Adipocyte (in vitro differentiated cells): Measurements from ENCODE around the gene PCDHB3.
"Not testable (repeated sequence)": the region's sequence is repeated elsewhere in the genome, so short reads cannot be mapped to it uniquely, and the experiment has no call there.

Source experiments
- DNase-seq: peaks from one replicate; pipeline ENCODE4 v3.0.0-alpha.2; 2015; ENCODE audit warnings: low read depth
- H3K27me3 ChIP-seq: replicated peaks from 2 replicates; pipeline ENCODE4 v1.7.0; 2013; ENCODE audit warnings: mild to moderate bottlenecking, low read length, moderate library complexity; ENCODE audit not compliant: control insufficient read depth, insufficient read depth
- H3K36me3 ChIP-seq: 2 replicates; pipeline ENCODE4 v1.7.0; 2013; ENCODE audit warnings: low read length, mild to moderate bottlenecking, moderate library complexity; ENCODE audit not compliant: control insufficient read depth, insufficient read depth, severe bottlenecking
- H3K4me1 ChIP-seq: 2 replicates; pipeline ENCODE4 v1.7.0; 2013; ENCODE audit warnings: mild to moderate bottlenecking, low read length, moderate library complexity; ENCODE audit not compliant: control insufficient read depth, insufficient read depth
- H3K4me3 ChIP-seq: 2 replicates; pipeline ENCODE4 v1.7.0; 2013; ENCODE audit warnings: mild to moderate bottlenecking, low read length, moderate library complexity
- H3K9ac ChIP-seq: 2 replicates; pipeline ENCODE4 v1.7.0; 2013; ENCODE audit warnings: mild to moderate bottlenecking, low read length, moderate library complexity
- H3K9me3 ChIP-seq: 2 replicates; pipeline ENCODE4 v1.7.0; 2013; ENCODE audit warnings: mild to moderate bottlenecking, low read length, moderate library complexity; ENCODE audit not compliant: control insufficient read depth

PCDHB3 gene

DNA sequence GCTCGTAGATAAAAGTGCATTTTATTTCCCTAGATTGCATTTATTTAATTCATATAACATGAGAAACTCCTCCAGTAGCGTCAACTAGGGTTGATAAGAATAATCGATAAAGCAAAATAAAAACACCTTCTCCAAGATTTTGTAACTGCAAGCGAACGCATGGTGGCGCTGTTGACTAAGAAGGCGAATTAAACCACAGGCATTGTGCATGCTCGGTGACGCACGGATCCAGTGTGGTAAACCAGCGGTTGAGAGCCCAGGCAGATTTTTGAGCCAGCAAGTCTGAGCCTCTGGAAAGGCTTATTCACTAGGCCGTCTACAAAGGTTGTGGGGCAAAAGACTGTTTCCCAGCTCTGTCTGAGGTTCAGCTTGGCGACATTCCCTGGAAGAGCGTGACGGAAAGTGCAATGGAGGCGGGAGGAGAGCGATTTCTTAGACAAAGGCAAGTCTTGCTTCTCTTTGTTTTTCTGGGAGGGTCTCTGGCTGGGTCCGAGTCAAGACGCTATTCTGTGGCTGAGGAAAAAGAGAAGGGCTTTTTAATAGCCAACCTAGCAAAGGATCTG lies at the start of gene PCDHB3:
TSS of gene PCDHB3 (plus strand) at position 231 of the 563 bp plus-strand sequence. CDS start at position 408, 177 bp downstream.
- Histone ChIP-seq H3K4me3 (peak within 1 kb of the TSS; percentile 71), H3K4me1 (no peaks in the 10 kb centered on the region), H3K9ac (peak within 1 kb of the TSS; percentile 16), H3K36me3 (no peaks in the 10 kb centered on the region), H3K27me3 (no peaks in the 10 kb centered on the region), H3K9me3 (peaks cover 21% of the 10 kb centered on the region)
- DNase-seq, result peak; percentile 52

DNA sequence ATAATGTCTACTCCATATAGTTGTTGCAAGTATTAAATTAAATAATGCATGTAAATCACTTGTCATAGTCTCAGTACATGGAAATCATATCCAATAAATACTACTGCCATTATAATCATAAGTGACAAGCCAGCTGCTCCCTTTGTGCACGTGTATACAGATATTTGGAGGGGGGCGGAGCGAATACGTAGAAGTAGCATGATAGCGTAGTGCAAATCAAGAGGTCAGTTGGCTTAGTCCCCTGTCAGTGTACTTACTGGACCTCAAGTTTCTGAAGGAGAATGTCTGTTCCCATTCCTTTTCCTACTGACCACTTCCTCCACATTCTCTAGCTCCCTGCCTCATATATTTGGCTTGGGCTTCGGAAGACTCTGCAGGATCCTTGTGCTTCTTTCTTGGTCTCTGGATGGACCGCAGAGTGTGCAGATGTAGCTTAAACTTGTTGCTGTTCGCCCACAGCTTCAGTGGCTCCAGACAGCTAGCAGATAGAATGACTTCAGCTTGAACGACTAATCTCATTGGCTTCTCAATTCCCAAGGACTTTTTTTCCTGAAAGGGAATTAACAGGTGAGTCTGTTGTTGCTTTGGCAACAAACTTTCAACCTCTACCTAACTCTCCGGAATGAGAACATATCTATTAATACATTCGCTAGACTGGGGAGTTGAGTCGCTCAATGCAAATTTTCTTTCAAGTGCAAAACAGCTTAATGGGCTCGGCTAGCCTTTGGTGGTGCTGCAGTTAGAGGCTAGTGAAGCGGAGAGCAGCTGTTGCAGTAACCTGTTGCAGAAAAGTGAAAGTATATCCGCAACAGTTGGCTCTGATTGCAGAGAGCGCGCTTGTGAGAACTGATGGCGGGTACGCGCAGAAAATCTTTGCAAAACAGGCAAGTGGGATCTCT lies 49.4 kb upstream of the PCDHB3 start, which contains the start of gene PCDHB1:
TSS of gene PCDHB1 (plus strand) at position 753 of the 899 bp plus-strand sequence. CDS start at position 850, 97 bp downstream.
- H3K4me3 ChIP-seq, result peak within 1 kb of the TSS; percentile 76
- peaks cover 7% of the 10 kb centered on the region for H3K27me3 ChIP-seq
- no peaks in the 10 kb centered on the region for H3K36me3 ChIP-seq
- H3K9ac ChIP-seq, result no peak within 1 kb of the TSS
- peaks cover 12% of the 10 kb centered on the region for H3K9me3 ChIP-seq
- DNase-seq, result peak; percentile 1
- H3K4me1 ChIP-seq, result no peaks in the 10 kb centered on the region

GRCh38 chr5:141051521-141051866 lies 48.8 kb upstream of the PCDHB3 start:
- H3K9ac ChIP-seq, result no peak overlapping the region
- no peaks in the 10 kb centered on the region for H3K36me3 ChIP-seq
- peaks cover 7% of the 10 kb centered on the region for H3K27me3 ChIP-seq
- H3K9me3 ChIP-seq, result peaks cover 12% of the 10 kb centered on the region
- H3K4me1 ChIP-seq, result no peaks in the 10 kb centered on the region
- DNase-seq, result no peak
- peak overlapping the region; percentile 76 for H3K4me3 ChIP-seq

DNA sequence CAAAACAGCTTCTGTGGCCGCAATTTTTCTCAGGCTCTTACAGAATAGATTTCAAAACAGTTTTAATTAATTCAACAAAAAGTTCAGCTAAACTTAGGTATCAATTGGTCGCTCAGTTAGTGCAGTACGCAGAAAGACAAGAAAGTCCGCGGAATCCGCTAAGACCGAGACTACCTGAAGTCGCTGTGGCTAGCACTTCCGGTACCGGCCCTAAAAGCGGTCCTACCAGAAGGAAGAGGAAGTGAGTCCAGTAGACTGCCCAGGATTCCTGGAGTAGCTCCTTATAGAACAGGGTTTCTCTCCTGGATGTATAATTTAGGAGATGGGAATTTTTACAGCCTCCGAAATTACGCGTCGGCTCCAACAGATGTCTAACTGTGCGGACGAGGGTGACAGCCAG lies 22.4 kb upstream of the PCDHB3 start:
- H3K9ac ChIP-seq, result no peak overlapping the region
- H3K27me3 ChIP-seq, result no peaks in the 10 kb centered on the region
- DNase-seq, result no peak

DNA sequence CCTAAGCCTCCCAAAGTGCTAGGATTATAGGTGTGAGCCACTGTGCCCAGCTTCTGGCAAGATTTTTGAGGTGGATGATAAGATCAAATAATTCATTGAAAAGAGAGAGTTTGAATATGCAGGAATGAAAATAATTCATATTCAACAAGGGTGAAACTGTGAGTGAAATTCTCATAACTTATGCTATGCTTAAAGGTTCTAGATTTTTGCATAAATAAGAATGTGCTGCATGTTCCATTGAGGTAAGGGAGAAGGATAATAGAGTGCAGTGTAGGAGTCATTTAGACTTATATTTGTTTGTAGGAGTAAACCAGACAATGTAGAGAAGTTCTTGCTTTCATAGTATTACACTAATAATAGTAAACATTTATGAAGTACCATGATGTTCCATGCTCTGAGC lies 18.0 kb upstream of the PCDHB3 start:
- H3K9ac ChIP-seq, result no peak overlapping the region
- H3K4me3 ChIP-seq, result no peak overlapping the region
- H3K36me3 ChIP-seq, result no peaks in the 10 kb centered on the region
- no peaks in the 10 kb centered on the region for H3K27me3 ChIP-seq
- no peaks in the 10 kb centered on the region for H3K9me3 ChIP-seq
- no peaks in the 10 kb centered on the region for H3K4me1 ChIP-seq
- DNase-seq, result no peak

More for the DNA sequence above, 22.4 kb upstream of the PCDHB3 start:
- Histone ChIP-seq H3K36me3 (no peaks in the 10 kb centered on the region), H3K4me1 (no peaks in the 10 kb centered on the region), H3K9me3 (no peaks in the 10 kb centered on the region), H3K4me3 (peak overlapping the region; percentile 45)

GRCh38 chr5:141084487-141084989 lies 15.7 kb upstream of the PCDHB3 start:
- H3K4me3 ChIP-seq, result peak overlapping the region; percentile 81
- no peaks in the 10 kb centered on the region for H3K36me3 ChIP-seq
- peak; percentile 54 for DNase-seq

DNA sequence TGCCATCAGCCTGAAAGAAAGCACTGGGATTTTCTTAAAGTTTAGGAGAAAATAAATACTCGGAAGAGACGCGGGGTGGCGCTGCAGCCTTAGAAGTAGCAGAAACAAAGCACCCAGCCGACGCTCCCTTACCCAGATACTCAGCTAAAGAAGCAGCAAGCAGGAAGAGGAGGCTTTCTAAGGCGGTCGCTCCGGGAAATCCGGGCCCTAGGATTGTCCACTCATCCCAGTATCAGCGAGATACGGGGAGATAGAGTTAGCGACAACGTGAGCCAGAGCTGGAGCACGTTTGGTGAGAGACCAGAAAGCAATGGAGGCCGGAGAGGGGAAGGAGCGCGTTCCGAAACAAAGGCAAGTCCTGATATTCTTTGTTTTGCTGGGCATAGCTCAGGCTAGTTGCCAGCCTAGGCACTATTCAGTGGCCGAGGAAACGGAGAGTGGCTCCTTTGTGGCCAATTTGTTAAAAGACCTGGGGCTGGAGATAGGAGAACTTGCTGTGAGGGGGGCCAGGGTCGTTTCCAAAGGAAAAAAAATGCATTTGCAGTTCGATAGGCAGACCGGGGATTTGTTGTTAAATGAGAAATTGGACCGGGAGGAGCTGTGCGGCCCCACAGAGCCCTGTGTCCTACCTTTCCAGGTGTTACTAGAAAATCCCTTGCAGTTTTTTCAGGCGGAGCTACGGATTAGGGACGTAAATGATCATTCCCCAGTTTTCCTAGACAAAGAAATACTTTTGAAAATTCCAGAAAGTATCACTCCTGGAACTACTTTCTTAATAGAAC lies 5.6 kb upstream of the PCDHB3 start, which contains the start of gene PCDHB2:
TSS of gene PCDHB2 (plus strand) at position 135 of the 782 bp plus-strand sequence. CDS start at position 311, 176 bp downstream.
- Histone ChIP-seq H3K27me3 (no peaks in the 10 kb centered on the region), H3K9ac (peak within 1 kb of the TSS; percentile 72), H3K9me3 (peaks cover 20% of the 10 kb centered on the region), H3K4me1 (no peaks in the 10 kb centered on the region), H3K4me3 (peak within 1 kb of the TSS; percentile 82), H3K36me3 (no peaks in the 10 kb centered on the region)
- peak; percentile 44 for DNase-seq

More at GRCh38 chr5:141084487-141084989, 15.7 kb upstream of the PCDHB3 start:
- Histone ChIP-seq H3K9ac (peak overlapping the region; percentile 75), H3K9me3 (no peaks in the 10 kb centered on the region), H3K27me3 (no peaks in the 10 kb centered on the region), H3K4me1 (no peaks in the 10 kb centered on the region)

- Histone ChIP-seq H3K9me3 (peaks cover 21% of the 10 kb centered on the region), H3K27me3 (no peaks in the 10 kb centered on the region), H3K4me3 (peak overlapping the region; percentile 82), H3K4me1 (no peaks in the 10 kb centered on the region), H3K9ac (peak overlapping the region; percentile 72), H3K36me3 (no peaks in the 10 kb centered on the region)
- no peak for DNase-seq
Measured at GRCh38 chr5:141095263-141095641, 5.0 kb upstream of the PCDHB3 start.

- H3K4me1 ChIP-seq, H3K27me3 ChIP-seq, DNase-seq, H3K9ac ChIP-seq, H3K4me3 ChIP-seq, H3K36me3 ChIP-seq: not testable (repeated sequence)
- H3K9me3 ChIP-seq, result peaks cover 31% of the 10 kb centered on the region
Measured at GRCh38 chr5:141096181-141096580, 4.1 kb upstream of the PCDHB3 start.

DNA sequence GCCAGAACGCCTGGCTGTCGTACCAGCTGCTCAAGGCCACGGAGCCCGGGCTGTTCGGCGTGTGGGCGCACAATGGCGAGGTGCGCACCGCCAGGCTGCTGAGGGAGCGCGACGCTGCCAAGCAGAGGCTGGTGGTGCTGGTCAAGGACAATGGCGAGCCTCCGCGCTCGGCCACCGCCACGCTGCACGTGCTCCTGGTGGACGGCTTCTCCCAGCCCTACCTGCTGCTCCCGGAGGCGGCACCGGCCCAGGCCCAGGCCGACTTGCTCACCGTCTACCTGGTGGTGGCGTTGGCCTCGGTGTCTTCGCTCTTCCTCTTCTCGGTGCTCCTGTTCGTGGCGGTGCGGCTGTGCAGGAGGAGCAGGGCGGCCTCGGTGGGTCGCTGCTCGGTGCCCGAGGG lies 3.7 kb upstream of the PCDHB3 start:
- not testable (repeated sequence) for H3K36me3 ChIP-seq, H3K27me3 ChIP-seq, DNase-seq

DNA sequence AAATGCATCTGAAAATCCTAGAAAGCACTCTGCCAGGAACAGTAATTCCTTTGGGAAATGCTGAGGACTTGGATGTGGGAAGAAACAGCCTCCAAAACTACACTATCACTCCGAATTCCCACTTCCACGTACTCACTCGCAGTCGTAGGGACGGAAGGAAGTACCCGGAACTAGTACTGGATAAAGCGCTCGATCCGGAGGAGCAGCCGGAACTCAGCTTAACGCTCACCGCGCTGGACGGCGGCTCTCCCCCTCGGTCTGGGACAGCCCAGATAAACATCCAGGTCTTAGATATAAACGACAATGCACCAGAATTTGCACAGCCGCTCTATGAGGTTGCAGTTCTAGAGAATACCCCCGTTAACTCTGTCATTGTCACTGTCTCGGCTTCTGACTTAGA lies 786 bp downstream of the PCDHB3 start:
- Histone ChIP-seq H3K27me3 (no peaks in the 10 kb centered on the region), H3K9me3 (peaks cover 16% of the 10 kb centered on the region), H3K36me3 (no peaks in the 10 kb centered on the region), H3K9ac (no peak overlapping the region), H3K4me1 (no peaks in the 10 kb centered on the region), H3K4me3 (peak overlapping the region; percentile 71)
- no peak for DNase-seq

More for the DNA sequence above, 3.7 kb upstream of the PCDHB3 start:
- not testable (repeated sequence) for H3K4me1 ChIP-seq, H3K9ac ChIP-seq, H3K4me3 ChIP-seq
- H3K9me3 ChIP-seq, result peaks cover 32% of the 10 kb centered on the region
